AG04449 (cell line): ENCODE measurements around the gene PGM5.

Experiments
- CTCF ChIA-PET: fragments of 350-600 bp; formaldehyde crosslinking; extraction: SDS; loops from one replicate; lab custom pipeline; 2021; ENCODE audit warnings: antibody characterized with exemption; lab: Yijun Ruan, JAX
- POLR2A ChIA-PET: fragments of 400-600, 350-600 bp; formaldehyde crosslinking; extraction: SDS; loops from one replicate; lab custom pipeline; 2020; ENCODE audit warnings: antibody characterized with exemption, inconsistent platforms; lab: Yijun Ruan, JAX
- DNase-seq: peaks from one replicate; pipeline ENCODE4 v3.0.0-alpha.2; 2010; ENCODE audit warnings: low read depth, low spot score
- H3K4me3 ChIP-seq: 2 replicates; pipeline ENCODE4 v1.5.1; 2011; ENCODE audit warnings: low read depth, mild to moderate bottlenecking, control low read depth, low read length
- TF ChIP-seq, protein P1 (sequence below): IDR thresholded peaks from one replicate; pipeline ENCODE4 v1.5.1; 2011; ENCODE audit warnings: mild to moderate bottlenecking, moderate library complexity, low read length, control low read depth, inconsistent platforms; ENCODE audit not compliant: insufficient read depth; ENCODE audit errors: missing control alignments

The PGM5 gene

DNA sequence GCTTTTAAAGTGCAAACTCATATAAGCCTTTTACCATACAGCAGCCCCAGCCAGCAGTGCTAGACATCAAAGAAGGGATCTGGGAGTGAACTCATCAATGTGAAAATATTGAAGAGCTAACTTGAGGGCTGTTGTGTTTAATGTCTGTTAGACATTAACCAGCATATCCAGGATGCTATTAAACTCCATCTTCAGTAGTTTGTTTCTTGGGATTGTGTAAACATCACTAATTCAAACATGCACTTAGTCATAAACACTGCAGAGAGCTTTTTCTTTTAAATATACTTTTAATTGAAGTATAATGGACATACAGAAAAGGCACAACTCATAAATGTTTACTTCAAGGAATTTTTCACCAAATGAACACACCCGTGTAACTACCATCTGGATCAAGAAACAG lies 102.5 kb downstream of the PGM5 start:
- CTCF ChIA-PET = no interaction called here
- DNase-seq = no peak
- TF ChIP-seq, protein P1, sequence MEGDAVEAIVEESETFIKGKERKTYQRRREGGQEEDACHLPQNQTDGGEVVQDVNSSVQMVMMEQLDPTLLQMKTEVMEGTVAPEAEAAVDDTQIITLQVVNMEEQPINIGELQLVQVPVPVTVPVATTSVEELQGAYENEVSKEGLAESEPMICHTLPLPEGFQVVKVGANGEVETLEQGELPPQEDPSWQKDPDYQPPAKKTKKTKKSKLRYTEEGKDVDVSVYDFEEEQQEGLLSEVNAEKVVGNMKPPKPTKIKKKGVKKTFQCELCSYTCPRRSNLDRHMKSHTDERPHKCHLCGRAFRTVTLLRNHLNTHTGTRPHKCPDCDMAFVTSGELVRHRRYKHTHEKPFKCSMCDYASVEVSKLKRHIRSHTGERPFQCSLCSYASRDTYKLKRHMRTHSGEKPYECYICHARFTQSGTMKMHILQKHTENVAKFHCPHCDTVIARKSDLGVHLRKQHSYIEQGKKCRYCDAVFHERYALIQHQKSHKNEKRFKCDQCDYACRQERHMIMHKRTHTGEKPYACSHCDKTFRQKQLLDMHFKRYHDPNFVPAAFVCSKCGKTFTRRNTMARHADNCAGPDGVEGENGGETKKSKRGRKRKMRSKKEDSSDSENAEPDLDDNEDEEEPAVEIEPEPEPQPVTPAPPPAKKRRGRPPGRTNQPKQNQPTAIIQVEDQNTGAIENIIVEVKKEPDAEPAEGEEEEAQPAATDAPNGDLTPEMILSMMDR = no peak
- H3K4me3 ChIP-seq = no peak overlapping the region
- POLR2A ChIA-PET = no interaction called here

GRCh38 chr9:68462105-68462775 lies 105.8 kb downstream of the PGM5 start:
- CTCF ChIA-PET = no interaction called here
- TF ChIP-seq, protein P1 = no peak
- no peak for DNase-seq
- POLR2A ChIA-PET = no interaction called here
- H3K4me3 ChIP-seq = no peak overlapping the region

DNA sequence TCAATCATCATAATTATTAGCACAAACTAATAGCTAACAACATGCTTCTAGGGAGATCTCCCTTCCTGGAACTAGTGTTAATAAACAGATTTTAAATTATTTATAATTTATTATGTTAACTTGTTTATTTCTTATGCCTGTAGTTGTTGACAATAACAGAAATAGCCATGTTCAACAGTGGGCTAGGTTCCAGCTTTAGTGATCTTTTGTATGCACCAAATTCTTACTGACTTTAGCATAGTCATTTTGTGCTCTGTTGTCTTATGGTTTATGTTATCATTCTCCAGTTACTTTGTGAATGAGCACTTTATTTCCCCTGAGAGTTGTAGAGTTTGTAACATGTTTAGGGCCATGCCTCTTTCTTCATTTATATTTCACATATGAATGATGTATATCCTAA lies 113.7 kb downstream of the PGM5 start:
- TF ChIP-seq, protein P1 = no peak
- no peak for DNase-seq
- H3K4me3 ChIP-seq = no peak overlapping the region
- CTCF ChIA-PET = no interaction called here
- POLR2A ChIA-PET = no interaction called here

DNA sequence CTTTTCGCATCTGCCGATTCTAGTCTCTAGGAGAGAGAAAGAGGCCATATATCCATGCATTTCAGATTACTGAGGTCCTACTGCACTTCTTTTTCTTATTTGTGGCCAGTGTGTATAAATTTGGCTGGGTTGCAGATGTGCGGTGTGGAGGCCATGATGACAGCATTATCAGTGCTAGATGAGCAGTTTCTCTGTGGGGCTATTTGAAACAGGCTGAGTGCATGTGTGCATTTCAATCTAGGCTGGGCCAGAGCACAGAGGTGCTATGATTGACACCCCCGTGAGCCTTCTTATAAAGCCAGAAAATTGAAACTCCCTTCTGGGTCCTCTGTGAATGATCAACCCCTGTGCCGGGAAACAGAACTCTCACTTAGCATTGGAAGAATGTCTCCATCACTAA lies 114.2 kb downstream of the PGM5 start:
- CTCF ChIA-PET = no interaction called here

DNA sequence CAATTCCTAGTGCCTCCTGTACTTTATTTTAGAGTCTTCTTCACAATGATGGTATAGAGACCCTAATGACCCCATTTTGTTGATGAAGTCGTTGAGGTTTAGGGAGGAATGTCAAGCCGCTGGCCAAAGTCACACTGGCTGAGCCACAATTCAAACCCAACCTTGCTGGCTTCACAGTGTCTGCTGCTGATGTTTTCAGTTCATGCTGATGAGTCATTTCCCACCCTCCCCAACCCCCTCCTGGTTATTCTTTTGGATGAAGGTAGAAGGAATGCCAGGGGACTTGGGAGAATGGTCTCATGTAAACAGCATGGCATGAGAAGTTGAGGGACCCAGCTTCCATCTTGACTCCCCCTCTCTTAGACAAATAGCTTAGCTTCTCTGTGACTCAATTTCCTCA lies 115.7 kb downstream of the PGM5 start:
- ChIA-PET POLR2A (no interaction called here), CTCF (no interaction called here)
- TF ChIP-seq, protein P1 = no peak
- no peak overlapping the region for H3K4me3 ChIP-seq
- no peak for DNase-seq

More for the DNA sequence above, 114.2 kb downstream of the PGM5 start:
- POLR2A ChIA-PET = no interaction called here
- TF ChIP-seq, protein P1 = no peak
- H3K4me3 ChIP-seq = no peak overlapping the region
- no peak for DNase-seq

DNA sequence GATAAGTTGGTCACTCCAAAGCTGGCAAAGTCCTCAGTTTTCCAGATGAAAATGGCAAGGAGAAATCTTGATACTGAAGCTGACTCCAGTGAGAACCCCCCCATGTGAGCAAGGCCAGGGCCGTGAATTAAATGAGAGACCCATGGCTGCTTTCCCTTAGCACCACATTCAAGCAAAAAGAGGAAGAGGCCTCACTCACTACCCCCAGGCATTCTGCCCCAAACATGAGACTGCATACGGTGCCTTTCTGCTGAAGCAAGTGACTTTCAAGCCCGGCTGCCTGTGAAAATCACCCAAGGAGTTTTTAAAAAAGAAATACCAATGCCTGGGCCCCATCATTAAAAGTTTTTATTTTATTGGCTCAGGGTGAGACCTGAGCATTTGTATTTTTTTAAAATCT lies 117.4 kb downstream of the PGM5 start:
- CTCF ChIA-PET = no interaction called here
- no peak for DNase-seq
- H3K4me3 ChIP-seq = no peak overlapping the region
- TF ChIP-seq, protein P1 = no peak
- POLR2A ChIA-PET = no interaction called here
